GM12801 (cell line): ENCODE data around the gene VEGFD.

Experiments
- TF ChIP-seq, protein P1 (sequence below): IDR thresholded peaks from one replicate; pipeline ENCODE4 v1.5.1; 2011; ENCODE audit warnings: control low read depth; ENCODE audit not compliant: insufficient read length; ENCODE audit errors: extremely low read depth

The VEGFD gene, protein sequence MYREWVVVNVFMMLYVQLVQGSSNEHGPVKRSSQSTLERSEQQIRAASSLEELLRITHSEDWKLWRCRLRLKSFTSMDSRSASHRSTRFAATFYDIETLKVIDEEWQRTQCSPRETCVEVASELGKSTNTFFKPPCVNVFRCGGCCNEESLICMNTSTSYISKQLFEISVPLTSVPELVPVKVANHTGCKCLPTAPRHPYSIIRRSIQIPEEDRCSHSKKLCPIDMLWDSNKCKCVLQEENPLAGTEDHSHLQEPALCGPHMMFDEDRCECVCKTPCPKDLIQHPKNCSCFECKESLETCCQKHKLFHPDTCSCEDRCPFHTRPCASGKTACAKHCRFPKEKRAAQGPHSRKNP

DNA sequence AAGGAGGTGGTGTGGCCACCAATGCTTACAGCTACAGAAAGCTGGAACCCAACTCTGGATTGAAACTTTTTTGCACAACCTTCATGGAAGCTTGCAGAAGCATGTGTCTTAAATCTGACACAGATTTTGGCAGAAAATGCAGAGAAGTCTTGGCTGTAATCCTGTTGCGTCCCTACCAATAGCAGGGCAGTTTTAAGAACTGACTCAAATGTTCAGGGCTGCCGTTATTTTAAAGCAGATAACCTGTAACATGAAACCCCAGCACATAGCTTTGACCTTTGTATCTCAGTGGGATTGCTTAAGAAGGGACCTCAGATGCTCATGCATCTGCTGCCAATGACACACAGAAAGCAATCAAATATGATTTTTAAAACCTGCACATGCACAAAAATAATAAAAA is at the start of gene VEGFD:
VEGFD (minus strand) TSS at position 110 of the 400 bp plus-strand sequence. CDS start 467 bp downstream, outside the sequence.
- TF ChIP-seq, protein P1, sequence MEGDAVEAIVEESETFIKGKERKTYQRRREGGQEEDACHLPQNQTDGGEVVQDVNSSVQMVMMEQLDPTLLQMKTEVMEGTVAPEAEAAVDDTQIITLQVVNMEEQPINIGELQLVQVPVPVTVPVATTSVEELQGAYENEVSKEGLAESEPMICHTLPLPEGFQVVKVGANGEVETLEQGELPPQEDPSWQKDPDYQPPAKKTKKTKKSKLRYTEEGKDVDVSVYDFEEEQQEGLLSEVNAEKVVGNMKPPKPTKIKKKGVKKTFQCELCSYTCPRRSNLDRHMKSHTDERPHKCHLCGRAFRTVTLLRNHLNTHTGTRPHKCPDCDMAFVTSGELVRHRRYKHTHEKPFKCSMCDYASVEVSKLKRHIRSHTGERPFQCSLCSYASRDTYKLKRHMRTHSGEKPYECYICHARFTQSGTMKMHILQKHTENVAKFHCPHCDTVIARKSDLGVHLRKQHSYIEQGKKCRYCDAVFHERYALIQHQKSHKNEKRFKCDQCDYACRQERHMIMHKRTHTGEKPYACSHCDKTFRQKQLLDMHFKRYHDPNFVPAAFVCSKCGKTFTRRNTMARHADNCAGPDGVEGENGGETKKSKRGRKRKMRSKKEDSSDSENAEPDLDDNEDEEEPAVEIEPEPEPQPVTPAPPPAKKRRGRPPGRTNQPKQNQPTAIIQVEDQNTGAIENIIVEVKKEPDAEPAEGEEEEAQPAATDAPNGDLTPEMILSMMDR, result no peak

DNA sequence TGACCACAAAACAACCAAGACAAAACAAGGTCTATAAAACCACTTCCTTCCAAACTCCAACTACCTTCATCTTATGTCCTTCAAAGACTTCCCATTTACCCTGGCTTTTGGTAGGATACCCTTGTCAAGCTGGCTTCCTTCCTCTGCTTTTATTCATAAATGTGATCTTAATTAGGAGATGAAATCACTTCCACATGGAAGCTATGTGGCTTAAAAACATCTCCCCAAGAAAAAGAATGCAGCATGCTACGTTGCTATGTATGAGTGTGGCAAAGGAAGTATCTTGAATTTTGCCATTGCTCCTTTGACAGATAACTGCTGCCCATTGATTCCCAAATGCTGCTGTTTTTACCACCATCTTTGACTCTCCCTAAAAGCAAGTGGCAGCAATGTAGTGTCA is 46.4 kb upstream of the VEGFD start:
- TF ChIP-seq, protein P1, result no peak

DNA sequence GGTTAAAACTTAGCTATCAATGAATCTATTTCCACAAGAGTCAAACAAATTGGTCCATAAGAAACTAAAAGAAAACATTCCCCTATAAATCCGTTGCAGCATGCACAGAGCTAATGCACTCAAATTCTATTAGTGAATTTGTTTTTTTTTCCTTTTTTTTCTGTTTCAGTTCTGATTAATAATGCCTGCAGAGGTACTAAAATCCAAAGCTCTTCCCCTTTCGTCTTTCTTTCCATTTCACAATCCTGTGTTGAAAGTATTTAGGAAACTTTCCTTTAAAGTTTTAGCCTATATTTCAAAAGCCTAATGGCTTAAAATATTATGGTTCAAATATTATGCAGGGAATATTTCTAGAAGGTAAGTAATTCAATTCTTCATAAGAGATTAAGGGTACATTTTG is 45.9 kb upstream of the VEGFD start:
- TF ChIP-seq, protein P1, result no peak

DNA sequence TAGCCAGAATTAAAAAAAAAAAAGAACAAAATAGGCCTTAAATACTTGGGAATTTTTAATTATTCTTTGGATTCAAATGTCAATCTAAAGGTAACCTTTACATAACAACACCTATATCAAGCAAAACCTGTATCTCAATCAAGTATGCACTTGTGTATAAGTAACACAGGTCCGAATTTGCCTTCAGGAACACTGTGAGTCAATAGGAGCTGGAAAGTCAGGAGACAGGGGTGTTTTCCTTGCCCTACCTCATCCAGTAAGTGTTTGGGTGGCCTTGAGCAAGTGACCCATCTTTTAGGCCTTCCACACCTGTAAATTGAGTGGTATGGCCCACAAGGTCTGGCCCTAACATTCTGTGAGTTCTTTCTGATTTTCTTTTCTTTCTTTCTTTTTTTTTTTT is 40.8 kb upstream of the VEGFD start:
- TF ChIP-seq, protein P1, result no peak

DNA sequence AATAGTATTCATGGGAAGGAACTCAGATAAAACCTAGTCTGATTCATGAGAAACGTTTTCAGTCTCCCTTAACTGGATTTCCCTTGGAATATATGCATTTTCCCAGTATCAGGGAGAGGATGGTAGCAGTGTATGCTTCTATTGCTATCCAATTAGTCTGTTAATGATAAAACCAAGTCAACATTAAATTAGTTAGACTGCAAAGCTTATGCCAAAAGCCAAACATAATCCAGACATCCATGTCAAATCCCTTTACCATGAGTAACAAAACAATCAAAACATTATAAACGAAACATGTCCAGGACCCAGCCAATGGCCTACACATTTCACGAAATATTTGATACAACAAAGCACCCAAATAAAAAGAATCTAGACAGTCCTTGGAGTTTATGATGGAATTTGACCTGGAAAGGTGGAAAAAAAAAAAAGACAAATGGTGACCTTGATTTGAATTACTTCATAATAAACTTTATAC is 34.5 kb upstream of the VEGFD start:
- TF ChIP-seq, protein P1, result no peak

DNA sequence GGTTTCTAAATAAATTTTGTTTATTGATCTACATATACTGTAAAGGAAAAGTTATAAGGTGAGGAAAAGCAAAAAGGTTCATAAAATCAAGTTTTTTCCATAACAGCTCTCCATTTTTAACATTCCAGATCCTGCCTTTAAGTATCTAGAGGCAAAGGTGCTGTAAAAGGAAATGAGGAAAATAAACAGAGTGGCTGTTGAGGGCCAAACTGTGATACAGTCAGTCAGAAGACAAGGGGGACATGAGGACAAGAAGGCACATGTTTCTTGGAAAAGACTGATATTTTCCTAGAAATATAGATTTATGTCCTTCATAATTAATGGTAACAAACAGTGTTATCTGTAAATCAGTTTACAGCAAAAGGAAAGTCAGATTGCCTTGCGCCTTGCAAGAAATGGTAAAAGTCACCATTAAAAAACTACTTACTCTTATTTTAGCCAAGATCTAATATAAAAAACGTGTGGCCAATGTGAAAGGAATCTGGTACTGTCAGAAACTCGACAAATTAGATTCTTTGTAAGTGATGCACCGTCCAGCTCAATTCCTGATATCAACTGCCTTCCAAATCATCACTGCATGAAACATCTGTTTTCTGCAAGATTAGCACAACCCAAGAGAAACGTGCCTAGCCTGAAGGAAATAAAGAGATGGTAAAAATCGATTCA is 34.0 kb upstream of the VEGFD start:
- TF ChIP-seq, protein P1, result no peak

DNA sequence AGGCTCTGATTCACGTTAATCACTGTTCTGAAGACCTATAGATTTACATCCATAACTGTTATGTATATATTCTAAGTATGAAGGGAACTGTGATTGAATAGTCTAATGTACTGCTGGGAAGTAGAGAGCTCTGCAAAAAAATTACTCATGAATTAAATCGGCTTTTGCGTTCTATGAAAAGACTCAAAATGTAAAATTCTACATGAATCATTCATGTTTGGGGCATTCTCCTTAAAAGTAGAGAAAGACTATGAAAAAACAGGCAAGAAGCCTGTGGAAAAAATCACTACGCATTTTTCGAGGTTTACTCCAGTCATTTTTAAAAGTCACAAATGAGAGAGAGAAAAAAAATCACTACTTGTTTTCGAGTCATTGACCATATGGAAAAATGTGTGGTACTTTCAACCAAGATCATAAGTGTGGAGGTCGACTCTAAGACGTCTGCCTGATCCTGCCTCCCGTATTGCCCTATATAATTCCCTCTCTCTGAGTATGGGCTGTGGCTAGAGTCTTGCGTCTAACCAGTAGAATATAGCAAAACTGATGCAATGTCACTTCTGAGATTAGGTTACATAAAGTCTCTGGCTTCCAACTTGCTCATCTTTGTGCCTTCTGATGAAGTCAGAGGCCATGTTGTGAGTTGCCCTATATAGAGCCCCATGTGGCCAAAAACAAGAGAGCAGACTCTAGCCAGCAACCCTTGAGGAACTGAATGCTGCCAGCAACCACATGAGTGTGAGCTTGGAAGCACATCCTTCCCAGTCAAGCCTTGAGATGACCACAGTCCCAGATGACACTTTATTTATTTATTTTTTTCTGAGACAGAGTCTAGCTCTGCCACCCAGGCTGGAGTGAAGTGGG is 32.1 kb upstream of the VEGFD start:
- TF ChIP-seq, protein P1, result no peak
